HepG2 (cell line): Measurements from ENCODE around the gene TTBK1. TPM values are rescaled to one million over a fixed set of nuclear protein-coding genes. Genes with fewer than 3 reads are reported as not detected.

Experiments used
- DNMT3B ChIP-seq: conservative IDR thresholded peaks from 2 replicates; pipeline ENCODE4 v1.6.1; 2016; ENCODE audit warnings: missing biosample characterization, control low read depth
- FOSL2 ChIP-seq: sonication (generic); formaldehyde crosslinking; IDR thresholded peaks from 2 replicates; pipeline ENCODE4 v1.4.0; 2020; ENCODE audit warnings: missing genetic modification reagents
- MAFG ChIP-seq: sonication (generic); formaldehyde crosslinking; IDR thresholded peaks from 2 replicates; pipeline ENCODE4 v1.5.1; 2020; ENCODE audit warnings: mild to moderate bottlenecking, missing genetic modification reagents
- MTF1 ChIP-seq: sonication (generic); formaldehyde crosslinking; IDR thresholded peaks from 2 replicates; pipeline ENCODE4 v1.5.0; 2020; ENCODE audit warnings: missing genetic modification reagents
- NFYC ChIP-seq: IDR thresholded peaks from 2 replicates; pipeline ENCODE4 v1.6.1; 2016; ENCODE audit warnings: missing genetic modification reagents, missing compliant biosample characterization
- SMARCE1 ChIP-seq: fragments of 450-650 bp; IDR thresholded peaks from 2 replicates; pipeline ENCODE4 v1.6.1; 2017; ENCODE audit warnings: borderline replicate concordance
- THAP11 ChIP-seq: IDR thresholded peaks from 2 replicates; pipeline ENCODE4 v1.6.1; 2016; ENCODE audit warnings: missing biosample characterization, missing genetic modification reagents
- ZC3H13 ChIP-seq: sonication (generic); formaldehyde crosslinking; IDR thresholded peaks from 2 replicates; pipeline ENCODE4 v1.8.1; 2023; ENCODE audit warnings: mild to moderate bottlenecking, missing genetic modification reagents, moderate library complexity
- ZKSCAN8 ChIP-seq: IDR thresholded peaks from 2 replicates; pipeline ENCODE4 v1.6.1; 2016; ENCODE audit warnings: borderline replicate concordance, missing genetic modification reagents, missing compliant biosample characterization
- ZNF33B ChIP-seq: sonication (generic); formaldehyde crosslinking; IDR thresholded peaks from 2 replicates; pipeline ENCODE4 v1.5.1; 2020; ENCODE audit warnings: mild to moderate bottlenecking, missing genetic modification reagents
- ZNF383 ChIP-seq: sonication (generic); formaldehyde crosslinking; IDR thresholded peaks from 2 replicates; pipeline ENCODE4 v1.4.0; 2020; ENCODE audit warnings: missing genetic modification reagents, mild to moderate bottlenecking, borderline replicate concordance
- ZNF530 ChIP-seq: sonication (generic); formaldehyde crosslinking; IDR thresholded peaks from 2 replicates; pipeline ENCODE4 v1.5.0; 2020; ENCODE audit warnings: low read depth, mild to moderate bottlenecking, missing genetic modification reagents
- ZNF619 ChIP-seq: sonication (generic); formaldehyde crosslinking; IDR thresholded peaks from 2 replicates; pipeline ENCODE4 v1.4.0; 2020; ENCODE audit warnings: mild to moderate bottlenecking, missing genetic modification reagents
- ZNF674 ChIP-seq: sonication (generic); formaldehyde crosslinking; IDR thresholded peaks from 2 replicates; pipeline ENCODE4 v1.5.0; 2020; ENCODE audit warnings: low read depth, mild to moderate bottlenecking, missing genetic modification reagents
- ZNF709 ChIP-seq: sonication (generic); formaldehyde crosslinking; IDR thresholded peaks from 2 replicates; pipeline ENCODE4 v1.5.0; 2020; ENCODE audit warnings: mild to moderate bottlenecking, missing genetic modification reagents
- ZNF724P ChIP-seq: sonication (generic); formaldehyde crosslinking; IDR thresholded peaks from 2 replicates; pipeline ENCODE4 v1.8.0; 2022; ENCODE audit warnings: missing genetic modification reagents, borderline replicate concordance
- ZNF75D ChIP-seq: sonication (generic); formaldehyde crosslinking; IDR thresholded peaks from 2 replicates; pipeline ENCODE4 v1.8.1; 2023; ENCODE audit warnings: missing genetic modification reagents, mild to moderate bottlenecking, borderline replicate concordance
- ZNF777 ChIP-seq: sonication (generic); formaldehyde crosslinking; IDR thresholded peaks from 2 replicates; pipeline ENCODE4 v1.4.0; 2020; ENCODE audit warnings: missing genetic modification reagents
- polyA plus RNA-seq, 8 experiments: library from polyadenylated mRNA; depleted of rRNA in 3 of 8; stranded (reverse) in 7 of 8; unstranded in 1 of 8; fragments of >200 nt; fragmentation: Illumina TruSeq in 4 of 8; extraction: Trizol in 4 of 8; gene quantifications; 2 replicates each; pipeline versions ENCODE4 v1.2.1 to v1.2.3, GENCODE V29; 2011 to 2016; ENCODE audit warnings: low read depth in 4 of 8, missing spikeins in 1 of 8, mixed read lengths in 1 of 8; ENCODE audit not compliant: insufficient read depth in 1 of 8
- total RNA-seq, 5 experiments: library from RNA; depleted of rRNA; stranded (reverse); fragments of >200 nt; fragmentation: Illumina TruSeq; extraction: Trizol; gene quantifications; 2 replicates each; pipeline ENCODE4 v1.2.3, GENCODE V29; 2016; ENCODE audit warnings: low read depth in 1 of 5
- TF ChIP-seq, protein P1 (sequence below): IDR thresholded peaks from 2 replicates; pipeline ENCODE4 v1.6.1; 2012; ENCODE audit warnings: low read length, improper control_type of control experiment
- TF ChIP-seq, protein P2 (sequence below): sonication (generic); formaldehyde crosslinking; IDR thresholded peaks from 2 replicates; pipeline ENCODE4 v1.5.1; 2020; ENCODE audit warnings: mild to moderate bottlenecking, moderate library complexity, missing genetic modification reagents
- TF ChIP-seq, protein P3 (sequence below): sonication (generic); formaldehyde crosslinking; conservative IDR thresholded peaks from 2 replicates; pipeline ENCODE4 v1.8.0; 2022; ENCODE audit warnings: low read depth, missing genetic modification reagents
- TF ChIP-seq, protein P4 (sequence below): sonication (generic); formaldehyde crosslinking; IDR thresholded peaks from 2 replicates; pipeline ENCODE4 v1.8.1; 2023; ENCODE audit warnings: mild to moderate bottlenecking, moderate library complexity, missing genetic modification reagents
- TF ChIP-seq, protein P5 (sequence below): sonication (generic); formaldehyde crosslinking; IDR thresholded peaks from 2 replicates; pipeline ENCODE4 v1.4.0; 2020; ENCODE audit warnings: low read depth, mild to moderate bottlenecking, missing genetic modification reagents

TTBK1 gene
- total and polyA plus RNA-seq, 2 of the 13 experiments (the other 11 are each of a cell fraction or from before 2014, with no cell fraction given) = 0.24 to 0.33 TPM

DNA sequence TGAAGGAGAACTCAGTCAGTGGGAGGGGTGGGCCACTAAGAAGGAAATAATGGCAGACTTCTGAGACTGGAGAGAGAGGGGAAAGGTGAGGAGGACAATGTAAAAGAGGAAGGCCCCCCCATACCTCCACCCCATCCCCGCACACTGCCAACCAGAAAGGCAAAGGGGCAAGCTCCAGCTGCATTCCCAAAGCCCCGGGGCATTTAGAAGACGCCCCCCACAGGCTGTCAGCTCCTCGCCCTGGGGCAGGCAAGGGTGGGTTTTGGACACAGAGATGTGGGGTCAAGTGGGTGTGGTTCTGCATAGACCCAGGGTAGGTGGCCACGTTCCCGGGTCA, 34.0 kb downstream of the TTBK1 start (continued):
- TF ChIP-seq, protein P1, sequence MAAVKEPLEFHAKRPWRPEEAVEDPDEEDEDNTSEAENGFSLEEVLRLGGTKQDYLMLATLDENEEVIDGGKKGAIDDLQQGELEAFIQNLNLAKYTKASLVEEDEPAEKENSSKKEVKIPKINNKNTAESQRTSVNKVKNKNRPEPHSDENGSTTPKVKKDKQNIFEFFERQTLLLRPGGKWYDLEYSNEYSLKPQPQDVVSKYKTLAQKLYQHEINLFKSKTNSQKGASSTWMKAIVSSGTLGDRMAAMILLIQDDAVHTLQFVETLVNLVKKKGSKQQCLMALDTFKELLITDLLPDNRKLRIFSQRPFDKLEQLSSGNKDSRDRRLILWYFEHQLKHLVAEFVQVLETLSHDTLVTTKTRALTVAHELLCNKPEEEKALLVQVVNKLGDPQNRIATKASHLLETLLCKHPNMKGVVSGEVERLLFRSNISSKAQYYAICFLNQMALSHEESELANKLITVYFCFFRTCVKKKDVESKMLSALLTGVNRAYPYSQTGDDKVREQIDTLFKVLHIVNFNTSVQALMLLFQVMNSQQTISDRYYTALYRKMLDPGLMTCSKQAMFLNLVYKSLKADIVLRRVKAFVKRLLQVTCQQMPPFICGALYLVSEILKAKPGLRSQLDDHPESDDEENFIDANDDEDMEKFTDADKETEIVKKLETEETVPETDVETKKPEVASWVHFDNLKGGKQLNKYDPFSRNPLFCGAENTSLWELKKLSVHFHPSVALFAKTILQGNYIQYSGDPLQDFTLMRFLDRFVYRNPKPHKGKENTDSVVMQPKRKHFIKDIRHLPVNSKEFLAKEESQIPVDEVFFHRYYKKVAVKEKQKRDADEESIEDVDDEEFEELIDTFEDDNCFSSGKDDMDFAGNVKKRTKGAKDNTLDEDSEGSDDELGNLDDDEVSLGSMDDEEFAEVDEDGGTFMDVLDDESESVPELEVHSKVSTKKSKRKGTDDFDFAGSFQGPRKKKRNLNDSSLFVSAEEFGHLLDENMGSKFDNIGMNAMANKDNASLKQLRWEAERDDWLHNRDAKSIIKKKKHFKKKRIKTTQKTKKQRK = no peak
- TF ChIP-seq, protein P2, sequence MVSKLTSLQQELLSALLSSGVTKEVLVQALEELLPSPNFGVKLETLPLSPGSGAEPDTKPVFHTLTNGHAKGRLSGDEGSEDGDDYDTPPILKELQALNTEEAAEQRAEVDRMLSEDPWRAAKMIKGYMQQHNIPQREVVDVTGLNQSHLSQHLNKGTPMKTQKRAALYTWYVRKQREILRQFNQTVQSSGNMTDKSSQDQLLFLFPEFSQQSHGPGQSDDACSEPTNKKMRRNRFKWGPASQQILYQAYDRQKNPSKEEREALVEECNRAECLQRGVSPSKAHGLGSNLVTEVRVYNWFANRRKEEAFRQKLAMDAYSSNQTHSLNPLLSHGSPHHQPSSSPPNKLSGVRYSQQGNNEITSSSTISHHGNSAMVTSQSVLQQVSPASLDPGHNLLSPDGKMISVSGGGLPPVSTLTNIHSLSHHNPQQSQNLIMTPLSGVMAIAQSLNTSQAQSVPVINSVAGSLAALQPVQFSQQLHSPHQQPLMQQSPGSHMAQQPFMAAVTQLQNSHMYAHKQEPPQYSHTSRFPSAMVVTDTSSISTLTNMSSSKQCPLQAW (CRISPR knock-in tag) = no peak
- TF ChIP-seq ZNF709 (CRISPR knock-in tag) = no peak
- TF ChIP-seq FOSL2 (CRISPR knock-in tag) = no peak
- no peak for TF ChIP-seq ZNF75D (CRISPR knock-in tag)
- no peak for TF ChIP-seq ZNF674 (CRISPR knock-in tag)
- no peak for TF ChIP-seq ZNF619
- TF ChIP-seq ZNF383 = no peak
- TF ChIP-seq, protein P3, sequence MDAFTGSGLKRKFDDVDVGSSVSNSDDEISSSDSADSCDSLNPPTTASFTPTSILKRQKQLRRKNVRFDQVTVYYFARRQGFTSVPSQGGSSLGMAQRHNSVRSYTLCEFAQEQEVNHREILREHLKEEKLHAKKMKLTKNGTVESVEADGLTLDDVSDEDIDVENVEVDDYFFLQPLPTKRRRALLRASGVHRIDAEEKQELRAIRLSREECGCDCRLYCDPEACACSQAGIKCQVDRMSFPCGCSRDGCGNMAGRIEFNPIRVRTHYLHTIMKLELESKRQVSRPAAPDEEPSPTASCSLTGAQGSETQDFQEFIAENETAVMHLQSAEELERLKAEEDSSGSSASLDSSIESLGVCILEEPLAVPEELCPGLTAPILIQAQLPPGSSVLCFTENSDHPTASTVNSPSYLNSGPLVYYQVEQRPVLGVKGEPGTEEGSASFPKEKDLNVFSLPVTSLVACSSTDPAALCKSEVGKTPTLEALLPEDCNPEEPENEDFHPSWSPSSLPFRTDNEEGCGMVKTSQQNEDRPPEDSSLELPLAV (CRISPR knock-in tag) = no peak
- 0 out of 2 replicates have a peak, but pooled peaks have one; percentile 38 for TF ChIP-seq ZNF777 (CRISPR knock-in tag)
- TF ChIP-seq DNMT3B (CRISPR knock-in tag) = no peak
- no peak for TF ChIP-seq ZKSCAN8 (CRISPR knock-in tag)
- TF ChIP-seq NFYC (CRISPR knock-in tag) = no peak
- TF ChIP-seq ZC3H13 (CRISPR knock-in tag) = 0 out of 2 replicates have a peak, but pooled peaks have one; percentile 15
- TF ChIP-seq THAP11 (CRISPR knock-in tag) = no peak
- no peak for TF ChIP-seq ZNF724P (CRISPR knock-in tag)
- TF ChIP-seq SMARCE1 = no peak
- TF ChIP-seq MTF1 (CRISPR knock-in tag) = no peak
- TF ChIP-seq, protein P4, sequence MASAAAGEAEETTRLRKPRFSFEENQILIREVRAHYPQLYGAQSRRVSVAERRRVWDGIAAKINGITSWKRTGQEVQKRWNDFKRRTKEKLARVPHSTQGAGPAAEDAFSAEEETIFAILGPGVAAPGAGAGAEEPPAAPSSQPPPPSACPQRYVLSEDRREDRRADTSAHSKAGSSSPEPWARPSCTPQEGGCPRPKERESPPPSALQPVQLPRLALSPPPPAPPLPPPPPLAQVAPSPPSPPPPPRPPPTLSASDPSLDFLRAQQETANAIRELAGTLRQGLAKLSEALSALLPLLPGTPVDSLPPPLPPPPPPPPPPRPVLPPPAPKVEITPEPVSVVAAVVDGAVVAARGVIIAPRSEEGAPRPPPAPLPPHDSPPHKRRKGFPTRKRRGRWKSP (CRISPR knock-in tag) = no peak
- TF ChIP-seq, protein P5, sequence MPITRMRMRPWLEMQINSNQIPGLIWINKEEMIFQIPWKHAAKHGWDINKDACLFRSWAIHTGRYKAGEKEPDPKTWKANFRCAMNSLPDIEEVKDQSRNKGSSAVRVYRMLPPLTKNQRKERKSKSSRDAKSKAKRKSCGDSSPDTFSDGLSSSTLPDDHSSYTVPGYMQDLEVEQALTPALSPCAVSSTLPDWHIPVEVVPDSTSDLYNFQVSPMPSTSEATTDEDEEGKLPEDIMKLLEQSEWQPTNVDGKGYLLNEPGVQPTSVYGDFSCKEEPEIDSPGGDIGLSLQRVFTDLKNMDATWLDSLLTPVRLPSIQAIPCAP = no peak
- no peak for TF ChIP-seq ZNF530 (CRISPR knock-in tag)
- no peak for TF ChIP-seq ZNF33B (CRISPR knock-in tag)
- no peak for TF ChIP-seq MAFG (CRISPR knock-in tag)
